HepG2 (cell line): ENCODE results near the gene IFI30. TPM values are rescaled to one million over a fixed set of nuclear protein-coding genes. Genes with fewer than 3 reads are reported as not detected.

Source experiments
- ATAC-seq: fragments of 200-7000 bp; cut with Tn5 transposase; 3 replicates; pipeline ENCODE4 v1.9.1; 2020; ENCODE audit warnings: mild to moderate bottlenecking, moderate library complexity
- BruUV-seq: library from RNA; stranded (reverse); fragments of 400-500 nt; replicated peaks from 2 replicates; lab custom pipeline; 2021; lab: Mats Ljungman, UMichigan
- CTCF ChIA-PET: fragments of 300-600 bp; formaldehyde crosslinking; extraction: SDS; loops from one replicate; lab custom pipeline; 2021; ENCODE audit warnings: low total read pairs, inconsistent platforms, low intra/inter-chr PET ratio; lab: Yijun Ruan, JAX
- POLR2A ChIA-PET: fragments of 350-600 bp; sonication (Branson Sonifier 250); formaldehyde crosslinking; loops from one replicate; lab custom pipeline; 2020; ENCODE audit warnings: antibody characterized with exemption, inconsistent platforms; lab: Yijun Ruan, JAX
- DNase-seq: peaks from one replicate; pipeline ENCODE4 v3.0.0-alpha.2; 2015; ENCODE audit warnings: low spot score
- FAIRE-seq: peaks from 3 replicates; lab custom pipeline; 2011; peaks lifted over from hg19 to GRCh38; lab: Jason Lieb, UNC
- H2AFZ ChIP-seq: one replicate; pipeline ENCODE4 v1.6.1; 2011; ENCODE audit warnings: low read length, inconsistent platforms
- H3K27ac ChIP-seq: fragments of 300-600 bp; 3 replicates; pipeline ENCODE4 v1.8.0; 2011; ENCODE audit warnings: mixed run types, mild to moderate bottlenecking, mixed read lengths, low read length, inconsistent platforms; ENCODE audit not compliant: insufficient read depth; ENCODE audit errors: extremely low read length
- H3K27me3 ChIP-seq, 2 experiments: fragments of 200-600 bp in 1 of 2; 2 replicates in 1 of 2; 3 replicates in 1 of 2; pipeline versions ENCODE4 v1.6.0 to v1.8.0; 2011; ENCODE audit warnings: low read length in 2 of 2, mild to moderate bottlenecking in 2 of 2, moderate library complexity in 2 of 2, inconsistent platforms in 1 of 2; ENCODE audit not compliant: insufficient read depth in 2 of 2, control insufficient read depth in 1 of 2
- H3K36me3 ChIP-seq, 2 experiments: fragments of 200-600 bp in 1 of 2; replicated peaks in 1 of 2; 2 replicates in 1 of 2; 3 replicates in 1 of 2; pipeline versions ENCODE4 v1.5.1 to v1.8.0; 2011; ENCODE audit warnings: low read length in 2 of 2, inconsistent platforms in 1 of 2; ENCODE audit not compliant: insufficient read depth in 2 of 2, control insufficient read depth in 1 of 2
- H3K4me1 ChIP-seq: 2 replicates; pipeline ENCODE4 v1.5.1; 2012; ENCODE audit warnings: low read length, inconsistent platforms; ENCODE audit not compliant: insufficient read depth
- H3K4me2 ChIP-seq: 2 replicates; pipeline ENCODE4 v1.6.0; 2011; ENCODE audit warnings: low read depth, low read length, inconsistent platforms
- H3K4me3 ChIP-seq, 3 experiments: fragments of 200-600 bp in 1 of 3; sonication (generic), shearing (Covaris generic) in 1 of 3; replicated peaks in 1 of 3; 2 replicates each; pipeline ENCODE4 v1.5.1; 2011 to 2016; ENCODE audit warnings: low read length in 3 of 3, inconsistent platforms in 2 of 3, low read depth in 2 of 3, mild to moderate bottlenecking in 2 of 3, control low read depth in 1 of 3, mixed read lengths in 1 of 3; ENCODE audit not compliant: insufficient read depth in 1 of 3
- H3K79me2 ChIP-seq: one replicate; pipeline ENCODE4 v1.6.1; 2011; ENCODE audit warnings: low read length, inconsistent platforms; ENCODE audit not compliant: insufficient read depth
- H3K9ac ChIP-seq: 2 replicates; pipeline ENCODE4 v1.6.0; 2011; ENCODE audit warnings: mild to moderate bottlenecking, low read depth, low read length, inconsistent platforms; ENCODE audit not compliant: insufficient read depth
- H3K9me3 ChIP-seq: 2 replicates; pipeline ENCODE4 v1.5.1; 2012; ENCODE audit warnings: mild to moderate bottlenecking, low read length
- H4K20me1 ChIP-seq: 2 replicates; pipeline ENCODE4 v1.6.0; 2011; ENCODE audit warnings: inconsistent platforms, mild to moderate bottlenecking, low read length, moderate library complexity; ENCODE audit not compliant: insufficient read depth
- ARID4A ChIP-seq: sonication (generic); formaldehyde crosslinking; IDR thresholded peaks from 2 replicates; pipeline ENCODE4 v1.5.0; 2020; ENCODE audit warnings: mild to moderate bottlenecking, missing genetic modification reagents, borderline replicate concordance
- DBP ChIP-seq: sonication (generic); formaldehyde crosslinking; IDR thresholded peaks from 2 replicates; pipeline ENCODE4 v1.4.0; 2020; ENCODE audit warnings: missing genetic modification reagents; ENCODE audit errors: not compliant biosample characterization
- DNMT3B ChIP-seq: conservative IDR thresholded peaks from 2 replicates; pipeline ENCODE4 v1.6.1; 2016; ENCODE audit warnings: missing biosample characterization, control low read depth
- GTF2F1 ChIP-seq: fragments of 150-350 bp; IDR thresholded peaks from 2 replicates; pipeline ENCODE4 v1.6.1; 2014; ENCODE audit warnings: low read length
- NCOA2 ChIP-seq: sonication (generic); formaldehyde crosslinking; IDR thresholded peaks from 2 replicates; pipeline ENCODE4 v1.8.0; 2022; ENCODE audit warnings: inconsistent platforms
- RAD21 ChIP-seq: fragments of 450-650 bp; formaldehyde crosslinking; IDR thresholded peaks from 2 replicates; pipeline ENCODE4 v1.5.0; 2020; ENCODE audit warnings: mild to moderate bottlenecking
- SP2 ChIP-seq: sonication (generic); formaldehyde crosslinking; IDR thresholded peaks from 2 replicates; pipeline ENCODE4 v1.5.1; 2020; ENCODE audit warnings: mild to moderate bottlenecking, missing genetic modification reagents
- ZBTB34 ChIP-seq: sonication (generic); formaldehyde crosslinking; IDR thresholded peaks from 2 replicates; pipeline ENCODE4 v1.8.0; 2022; ENCODE audit warnings: mild to moderate bottlenecking, missing genetic modification reagents
- ZBTB37 ChIP-seq: sonication (generic); formaldehyde crosslinking; IDR thresholded peaks from 2 replicates; pipeline ENCODE4 v1.4.0; 2020; ENCODE audit warnings: mild to moderate bottlenecking, missing genetic modification reagents
- ZBTB46 ChIP-seq: sonication (generic); formaldehyde crosslinking; IDR thresholded peaks from 2 replicates; pipeline ENCODE4 v1.4.0; 2020; ENCODE audit warnings: mild to moderate bottlenecking, missing genetic modification reagents, borderline replicate concordance
- ZNF337 ChIP-seq: sonication (generic); formaldehyde crosslinking; IDR thresholded peaks from 2 replicates; pipeline ENCODE4 v1.5.1; 2020; ENCODE audit warnings: missing genetic modification reagents, low read depth, mild to moderate bottlenecking, borderline replicate concordance
- ZNF552 ChIP-seq: sonication (generic); formaldehyde crosslinking; IDR thresholded peaks from 2 replicates; pipeline ENCODE4 v1.9.0; 2022; ENCODE audit warnings: missing genetic modification reagents, mild to moderate bottlenecking, borderline replicate concordance
- ZNF569 ChIP-seq: sonication (generic); formaldehyde crosslinking; IDR thresholded peaks from 2 replicates; pipeline ENCODE4 v1.5.0; 2020; ENCODE audit warnings: mild to moderate bottlenecking, missing genetic modification reagents, moderate library complexity, borderline replicate concordance
- ZSCAN22 ChIP-seq: sonication (generic); formaldehyde crosslinking; IDR thresholded peaks from 2 replicates; pipeline ENCODE4 v1.4.0; 2020; ENCODE audit warnings: mild to moderate bottlenecking, missing genetic modification reagents
- WGBS: methylation state at CpG from one replicate; pipeline ENCODE4 v1.1.6; 2017; ENCODE audit warnings: low lambda C conversion rate; 5-methylcytosine and 5-hydroxymethylcytosine counted together
- in situ Hi-C: cut with HindIII; loops from 2 replicates; pipeline ENCODE4 v1.10.0; 2017; ENCODE audit warnings: low pct_unique_long_range_greater_than_20kb; ENCODE audit not compliant: extremely low pct_ligation_motif_present
- intact Hi-C: fragments of 100-400 bp; cut with micrococcal nuclease; formaldehyde crosslinking; loops from one replicate; pipeline ENCODE4 v1.10.0; 2022; ENCODE audit not compliant: unreplicated experiment
- polyA plus RNA-seq, 8 experiments: library from polyadenylated mRNA; depleted of rRNA in 3 of 8; stranded (reverse) in 7 of 8; unstranded in 1 of 8; fragments of >200 nt; fragmentation: Illumina TruSeq in 4 of 8; extraction: Trizol in 4 of 8; gene quantifications; 2 replicates each; pipeline versions ENCODE4 v1.2.1 to v1.2.3, GENCODE V29; 2011 to 2016; ENCODE audit warnings: low read depth in 4 of 8, missing spikeins in 1 of 8, mixed read lengths in 1 of 8; ENCODE audit not compliant: insufficient read depth in 1 of 8
- total RNA-seq, 5 experiments: library from RNA; depleted of rRNA; stranded (reverse); fragments of >200 nt; fragmentation: Illumina TruSeq; extraction: Trizol; gene quantifications; 2 replicates each; pipeline ENCODE4 v1.2.3, GENCODE V29; 2016; ENCODE audit warnings: low read depth in 1 of 5

Gene IFI30
- total and polyA plus RNA-seq, 2 of the 13 experiments (the other 11 are each of a cell fraction or from before 2014, with no cell fraction given): 25.0 to 79.4 TPM

GRCh38 chr19:18144361-18144760, 29.3 kb upstream of the IFI30 start:
- peaks cover 17 to 46% of the 10 kb centered on the region in 2 experiments for H3K36me3 ChIP-seq
- ChIA-PET CTCF (no interaction called here), POLR2A (no interaction called here)
- H3K4me3 ChIP-seq: no peak overlapping the region
- FAIRE-seq (no peak), ATAC-seq (no peak), DNase-seq (no peak)
- H3K4me1 ChIP-seq: no peaks in the 10 kb centered on the region
- in situ Hi-C loops (no loop called here), intact Hi-C loops (no loop called here)
- no peak overlapping the region for H3K27ac ChIP-seq
- no peak overlapping the region for H3K9ac ChIP-seq
- no peaks in the 10 kb centered on the region; a peak in 1 of 5 replicates for H3K27me3 ChIP-seq
- no peaks in the 10 kb centered on the region for H3K79me2 ChIP-seq
- no TSS peak for BruUV-seq
- TF ChIP-seq NCOA2 (CRISPR knock-in tag): no peak
- TF ChIP-seq ZNF337 (CRISPR knock-in tag): no peak
- no peak for TF ChIP-seq DBP
- TF ChIP-seq ZNF552 (CRISPR knock-in tag): no peak
- TF ChIP-seq SP2 (CRISPR knock-in tag): no peak
- TF ChIP-seq ZNF569 (CRISPR knock-in tag): no peak
- TF ChIP-seq ARID4A (CRISPR knock-in tag): no peak
- TF ChIP-seq RAD21 (CRISPR knock-in tag): no peak
- TF ChIP-seq ZBTB34 (CRISPR knock-in tag): no peak
- TF ChIP-seq DNMT3B (CRISPR knock-in tag): no peak
- TF ChIP-seq ZBTB37: no peak
- TF ChIP-seq GTF2F1: no peak
- no peak for TF ChIP-seq ZSCAN22 (CRISPR knock-in tag)
- TF ChIP-seq ZBTB46: no peak
- WGBS: no CpG with 5 or more reads among the region's 16 CpGs
- no peak overlapping the region for H2AFZ ChIP-seq
- H3K9me3 ChIP-seq: no peaks in the 10 kb centered on the region
- H3K4me2 ChIP-seq: no peak overlapping the region
- no peaks in the 10 kb centered on the region for H4K20me1 ChIP-seq
